Endodermal cell (in vitro differentiated cells): ENCODE results near the gene MSX1. TPM values are rescaled to one million over a fixed set of nuclear protein-coding genes. Genes with fewer than 3 reads are reported as not detected.

Experiments
- DNase-seq: peaks from one replicate; pipeline ENCODE4 v3.0.0-alpha.2; 2017
- H3K27ac ChIP-seq: 2 replicates; pipeline ENCODE4 v1.5.1; 2013; ENCODE audit warnings: mild to moderate bottlenecking, low read depth, low read length, moderate library complexity
- H3K27me3 ChIP-seq: 2 replicates; pipeline ENCODE4 v1.6.1; 2013; ENCODE audit warnings: mild to moderate bottlenecking, low read length, moderate library complexity; ENCODE audit not compliant: insufficient read depth, control insufficient read depth, poor library complexity, severe bottlenecking
- H3K36me3 ChIP-seq: 2 replicates; pipeline ENCODE4 v1.7.0; 2013; ENCODE audit warnings: mild to moderate bottlenecking, low read length, moderate library complexity; ENCODE audit not compliant: control insufficient read depth, insufficient read depth
- H3K4me1 ChIP-seq: one replicate; pipeline ENCODE4 v1.7.0; 2013; ENCODE audit warnings: low read length; ENCODE audit not compliant: control insufficient read depth, insufficient read depth
- H3K4me3 ChIP-seq: 2 replicates; pipeline ENCODE4 v1.5.1; 2013; ENCODE audit warnings: mild to moderate bottlenecking, low read length, moderate library complexity
- H3K9ac ChIP-seq: 2 replicates; pipeline ENCODE4 v1.6.1; 2013; ENCODE audit warnings: mild to moderate bottlenecking, low read length, moderate library complexity; ENCODE audit not compliant: poor library complexity, severe bottlenecking; ENCODE audit errors: extremely low read depth
- H3K9me3 ChIP-seq: 2 replicates; pipeline ENCODE4 v1.6.1; 2013; ENCODE audit warnings: mild to moderate bottlenecking, low read length, moderate library complexity; ENCODE audit not compliant: control insufficient read depth
- H3K27ac Mint-ChIP-seq: 2 replicates; pipeline ENCODE4 v1.8.0; 2020; ENCODE audit warnings: mixed read lengths
- H3K27me3 Mint-ChIP-seq: 2 replicates; pipeline ENCODE4 v1.8.0; 2021; ENCODE audit warnings: mild to moderate bottlenecking, mixed read lengths; ENCODE audit not compliant: insufficient read depth
- H3K36me3 Mint-ChIP-seq: 2 replicates; pipeline ENCODE4 v1.8.0; 2020; ENCODE audit warnings: low read depth, mixed read lengths
- H3K4me1 Mint-ChIP-seq: 2 replicates; pipeline ENCODE4 v1.8.0; 2020; ENCODE audit warnings: mixed read lengths
- H3K4me3 Mint-ChIP-seq: 2 replicates; pipeline ENCODE4 v1.8.0; 2020; ENCODE audit warnings: mild to moderate bottlenecking, moderate library complexity, mixed read lengths
- H3K9me3 Mint-ChIP-seq: 2 replicates; pipeline ENCODE4 v1.8.0; 2020; ENCODE audit warnings: mild to moderate bottlenecking, mixed read lengths
- WGBS, 2 experiments: methylation state at CpG; one replicate each; pipeline versions ENCODE4 v1.1.5 to v1.1.7; 2013; ENCODE audit warnings: missing lambda C conversion rate in 2 of 2, mixed read lengths in 1 of 2; ENCODE audit not compliant: insufficient coverage in 1 of 2, insufficient read length in 1 of 2; 5-methylcytosine and 5-hydroxymethylcytosine counted together
- total RNA-seq, 2 donors: library from RNA; stranded (reverse); fragmentation: NEBNext Ultra II Directional in 1 of 2; extraction: Animal tissue kit (Norgen Biotek cat#: 25700) in 1 of 2; gene quantifications; 2 replicates in 1 of 2; 3 replicates in 1 of 2; pipeline ENCODE4 v1.2.1, GENCODE V29; 2021
- TF ChIP-seq, protein P1 (sequence below): fragments of 200-600 bp; sonication (generic); conservative IDR thresholded peaks from 2 replicates; pipeline ENCODE4 v1.5.0; 2021; ENCODE audit warnings: antibody characterized with exemption, mild to moderate bottlenecking

MSX1 gene
- total RNA-seq, 2 donors from 2014 or later = 0.46 to 1.3 TPM

- WGBS, 2 experiments = 90 to 100% methylated on average over 1 to 2 of the region's 2 CpGs
- no peaks in the 10 kb centered on the region for H3K4me1 ChIP-seq
- no peaks in the 10 kb centered on the region for H3K36me3 ChIP-seq
- H3K27ac ChIP-seq = no peak overlapping the region
- peaks cover 41% of the 10 kb centered on the region for H3K27me3 Mint-ChIP-seq
- no peaks in the 10 kb centered on the region for H3K4me1 Mint-ChIP-seq
- no peak overlapping the region for H3K9ac ChIP-seq
- peaks cover 13% of the 10 kb centered on the region for H3K9me3 Mint-ChIP-seq
- TF ChIP-seq, protein P1, sequence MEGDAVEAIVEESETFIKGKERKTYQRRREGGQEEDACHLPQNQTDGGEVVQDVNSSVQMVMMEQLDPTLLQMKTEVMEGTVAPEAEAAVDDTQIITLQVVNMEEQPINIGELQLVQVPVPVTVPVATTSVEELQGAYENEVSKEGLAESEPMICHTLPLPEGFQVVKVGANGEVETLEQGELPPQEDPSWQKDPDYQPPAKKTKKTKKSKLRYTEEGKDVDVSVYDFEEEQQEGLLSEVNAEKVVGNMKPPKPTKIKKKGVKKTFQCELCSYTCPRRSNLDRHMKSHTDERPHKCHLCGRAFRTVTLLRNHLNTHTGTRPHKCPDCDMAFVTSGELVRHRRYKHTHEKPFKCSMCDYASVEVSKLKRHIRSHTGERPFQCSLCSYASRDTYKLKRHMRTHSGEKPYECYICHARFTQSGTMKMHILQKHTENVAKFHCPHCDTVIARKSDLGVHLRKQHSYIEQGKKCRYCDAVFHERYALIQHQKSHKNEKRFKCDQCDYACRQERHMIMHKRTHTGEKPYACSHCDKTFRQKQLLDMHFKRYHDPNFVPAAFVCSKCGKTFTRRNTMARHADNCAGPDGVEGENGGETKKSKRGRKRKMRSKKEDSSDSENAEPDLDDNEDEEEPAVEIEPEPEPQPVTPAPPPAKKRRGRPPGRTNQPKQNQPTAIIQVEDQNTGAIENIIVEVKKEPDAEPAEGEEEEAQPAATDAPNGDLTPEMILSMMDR = no peak
- H3K36me3 Mint-ChIP-seq = no peaks in the 10 kb centered on the region
- no peak for DNase-seq
- H3K4me3 Mint-ChIP-seq = no peak overlapping the region
- H3K4me3 ChIP-seq = no peak overlapping the region
- H3K27ac Mint-ChIP-seq = no peak overlapping the region
- no peaks in the 10 kb centered on the region for H3K27me3 ChIP-seq
- H3K9me3 ChIP-seq = peaks cover 13% of the 10 kb centered on the region
Observed at GRCh38 chr4:4823621-4824162, 35.8 kb upstream of the MSX1 start.

- TF ChIP-seq, protein P1 = no peak
- Mint-ChIP-seq H3K4me1 (no peaks in the 10 kb centered on the region), H3K9me3 (peaks cover 13% of the 10 kb centered on the region), H3K36me3 (no peaks in the 10 kb centered on the region), H3K27ac (no peak overlapping the region), H3K27me3 (peaks cover 44% of the 10 kb centered on the region), H3K4me3 (no peak overlapping the region)
- no peaks in the 10 kb centered on the region for H3K36me3 ChIP-seq
- H3K4me3 ChIP-seq = no peak overlapping the region
- H3K27ac ChIP-seq = no peak overlapping the region
- no peaks in the 10 kb centered on the region for H3K27me3 ChIP-seq
- H3K9me3 ChIP-seq = peaks cover 13% of the 10 kb centered on the region
- DNase-seq = no peak
- 47 to 66% methylated on average over 3 of the region's 3 CpGs for WGBS, 2 experiments
- H3K9ac ChIP-seq = no peak overlapping the region
- H3K4me1 ChIP-seq = no peaks in the 10 kb centered on the region
Observed at GRCh38 chr4:4824232-4824631, 35.2 kb upstream of the MSX1 start.

GRCh38 chr4:4825431-4825830, 34.0 kb upstream of the MSX1 start:
- TF ChIP-seq, protein P1 = no peak
- H3K9ac ChIP-seq = no peak overlapping the region

More at GRCh38 chr4:4825431-4825830, 34.0 kb upstream of the MSX1 start:
- Mint-ChIP-seq H3K36me3 (no peaks in the 10 kb centered on the region), H3K27ac (no peak overlapping the region), H3K27me3 (peaks cover 52% of the 10 kb centered on the region), H3K4me3 (no peak overlapping the region), H3K9me3 (peaks cover 13% of the 10 kb centered on the region), H3K4me1 (no peaks in the 10 kb centered on the region)
- DNase-seq = no peak
- H3K27me3 ChIP-seq = no peaks in the 10 kb centered on the region
- no peak overlapping the region for H3K4me3 ChIP-seq
- no peaks in the 10 kb centered on the region for H3K4me1 ChIP-seq
- no peaks in the 10 kb centered on the region for H3K36me3 ChIP-seq
- 84 to 91% methylated on average over 3 to 7 of the region's 7 CpGs for WGBS, 2 experiments
- H3K9me3 ChIP-seq = peaks cover 13% of the 10 kb centered on the region
- no peak overlapping the region for H3K27ac ChIP-seq
